Measurements from ENCODE around the gene INVS.
"Not testable (repeated sequence)": the region's sequence is repeated elsewhere in the genome, so short reads cannot be mapped to it uniquely, and the experiment has no call there.

GRCh38 chr9:100069068-100069467 is 30.0 kb upstream of the INVS start:
- TF ChIP-seq CTCF, POLR2AphosphoS5 (IDR thresholded peaks at IDR 0.05): not testable (repeated sequence)

Data from prostate gland (tissue), 2 donors.